CD4-positive, alpha-beta T cell treated with Interleukin-6 for 4 hours (primary cell): ENCODE data around the gene ME3.
"Not testable (repeated sequence)": the region's sequence is repeated elsewhere in the genome, so short reads cannot be mapped to it uniquely, and the experiment has no call there.

Experiments used
- DNase-seq: peaks from one replicate; pipeline ENCODE4 v3.0.0-alpha.2; 2020; ENCODE audit warnings: mixed read lengths

Gene ME3

GRCh38 chr11:86551288-86552092 is 120.9 kb downstream of the ME3 start:
- no peak for DNase-seq

- no peak for DNase-seq
Observed at GRCh38 chr11:86550757-86551156, 121.7 kb downstream of the ME3 start.

GRCh38 chr11:86548271-86548917 is 124.0 kb downstream of the ME3 start:
- no peak for DNase-seq

- DNase-seq: no peak
Observed at GRCh38 chr11:86547727-86548126, 124.7 kb downstream of the ME3 start.

- DNase-seq: not testable (repeated sequence)
Observed at GRCh38 chr11:86541299-86541698, 131.1 kb downstream of the ME3 start.

- DNase-seq: no peak
Observed at GRCh38 chr11:86538223-86538548, 134.2 kb downstream of the ME3 start.

- DNase-seq: no peak
Observed at GRCh38 chr11:86537541-86538222, 134.7 kb downstream of the ME3 start.

- DNase-seq: no peak
Observed at GRCh38 chr11:86535773-86536172, 136.6 kb downstream of the ME3 start.

- no peak for DNase-seq
Observed at GRCh38 chr11:86524620-86525352, 147.6 kb downstream of the ME3 start.

GRCh38 chr11:86523738-86524619 is 148.4 kb downstream of the ME3 start:
- DNase-seq: no peak

- not testable (repeated sequence) for DNase-seq
Observed at GRCh38 chr11:86522512-86522911, 149.9 kb downstream of the ME3 start.

GRCh38 chr11:86519064-86519911 is 153.1 kb downstream of the ME3 start:
- no peak for DNase-seq

- no peak for DNase-seq
Observed at GRCh38 chr11:86518211-86518610, 154.2 kb downstream of the ME3 start.

GRCh38 chr11:86517557-86517956 is 154.9 kb downstream of the ME3 start:
- DNase-seq: no peak

GRCh38 chr11:86515297-86516094 is 156.9 kb downstream of the ME3 start:
- no peak for DNase-seq

- no peak for DNase-seq
Observed at GRCh38 chr11:86514453-86514852, 158.0 kb downstream of the ME3 start.

- no peak for DNase-seq
Observed at GRCh38 chr11:86513746-86514373, 158.6 kb downstream of the ME3 start.

- no peak for DNase-seq
Observed at GRCh38 chr11:86513138-86513537, 159.3 kb downstream of the ME3 start.

- no peak for DNase-seq
Observed at GRCh38 chr11:86511086-86511551, 161.3 kb downstream of the ME3 start.

- no peak for DNase-seq
Observed at GRCh38 chr11:86510674-86511073, 161.7 kb downstream of the ME3 start.
